Inflammatory macrophage treated with lipopolysaccharide for 1 hour (primary cell): ENCODE results near the gene NPL.

Experiments
- DNase-seq, 2 donors: peaks; one replicate each; pipeline ENCODE4 v3.0.0-alpha.2; 2020 to 2022

NPL gene

GRCh38 chr1:182823220-182823619 is 33.6 kb downstream of the NPL start:
- DNase-seq: peak; percentile 6 to 16

- no peak for DNase-seq
Measured at GRCh38 chr1:182826892-182827291, 37.3 kb downstream of the NPL start.

- no peak for DNase-seq
Measured at GRCh38 chr1:182829285-182829932, 39.8 kb downstream of the NPL start.

GRCh38 chr1:182833271-182833670 is 43.7 kb downstream of the NPL start:
- no peak for DNase-seq

GRCh38 chr1:182834326-182834725 is 44.8 kb downstream of the NPL start:
- DNase-seq: no peak

- no peak for DNase-seq
Measured at GRCh38 chr1:182835806-182836205, 46.2 kb downstream of the NPL start.

- DNase-seq: peak; percentile 77 to 97
Measured at GRCh38 chr1:182839209-182840066, 49.9 kb downstream of the NPL start, which contains the start of gene DHX9. Gene DHX9 (plus strand): TSS chr1:182839347. CDS start chr1:182842567, 3,220 bp downstream.

- DNase-seq: no peak
Measured at GRCh38 chr1:182841368-182841988, 51.9 kb downstream of the NPL start.

- DNase-seq: no peak
Measured at GRCh38 chr1:182842265-182842664, 52.7 kb downstream of the NPL start.

GRCh38 chr1:182845379-182845778 is 55.8 kb downstream of the NPL start:
- DNase-seq: no peak

- no peak for DNase-seq
Measured at GRCh38 chr1:182845894-182846293, 56.3 kb downstream of the NPL start.

- no peak for DNase-seq
Measured at GRCh38 chr1:182847105-182847504, 57.5 kb downstream of the NPL start.

GRCh38 chr1:182848736-182849135 is 59.2 kb downstream of the NPL start:
- DNase-seq: no peak

- no peak for DNase-seq
Measured at GRCh38 chr1:182850319-182850718, 60.7 kb downstream of the NPL start.

GRCh38 chr1:182851825-182852224 is 62.3 kb downstream of the NPL start:
- DNase-seq: no peak

GRCh38 chr1:182855911-182856310 is 66.3 kb downstream of the NPL start:
- DNase-seq: no peak

GRCh38 chr1:182857212-182857611 is 67.6 kb downstream of the NPL start:
- DNase-seq: no peak

GRCh38 chr1:182860658-182861057 is 71.1 kb downstream of the NPL start:
- no peak for DNase-seq

- no peak for DNase-seq
Measured at GRCh38 chr1:182861994-182862393, 72.4 kb downstream of the NPL start.

- DNase-seq: no peak
Measured at GRCh38 chr1:182862827-182863226, 73.3 kb downstream of the NPL start.

- no peak for DNase-seq
Measured at GRCh38 chr1:182863940-182864339, 74.4 kb downstream of the NPL start.

- no peak for DNase-seq
Measured at GRCh38 chr1:182867861-182868260, 78.3 kb downstream of the NPL start.

GRCh38 chr1:182869241-182869666 is 79.7 kb downstream of the NPL start:
- no peak for DNase-seq

GRCh38 chr1:182872881-182873280 is 83.3 kb downstream of the NPL start:
- DNase-seq: no peak
